Testis (tissue), 2 donors: ENCODE data around the gene ZFP64.

ENCODE experiments used
- CTCF ChIP-seq, 3 experiments: fragments of 450-650 bp in 2 of 3; fragments of 200-600 bp in 1 of 3; sonication (generic) in 1 of 3; IDR thresholded peaks; one replicate each; pipeline ENCODE4 v1.5.1; 2016 to 2019; ENCODE audit warnings: antibody characterized with exemption in 3 of 3, mild to moderate bottlenecking in 2 of 3, moderate library complexity in 1 of 3
- POLR2A ChIP-seq: fragments of 450-650 bp; IDR thresholded peaks from one replicate; pipeline ENCODE4 v1.6.1; 2017; ENCODE audit warnings: antibody characterized with exemption, mild to moderate bottlenecking, moderate library complexity

GRCh38 chr20:52102559-52102958 lies 89.0 kb downstream of the ZFP64 start:
- TF ChIP-seq CTCF (IDR thresholded peaks at IDR 0.05) (no peak), POLR2A (no peak)
